OCI-LY7 (cell line): ENCODE data around the gene CLDN10.

Experiments
- CTCF ChIP-seq: fragments of 200-600 bp; sonication (generic); conservative IDR thresholded peaks from 2 replicates; pipeline ENCODE4 v1.5.1; 2014; ENCODE audit warnings: mild to moderate bottlenecking, antibody characterized with exemption, low read length, moderate library complexity, mixed read lengths
- EZH2phosphoT487 ChIP-seq: fragments of 200-600 bp; sonication (generic); IDR thresholded peaks from 2 replicates; pipeline ENCODE4 v1.6.1; 2018; ENCODE audit warnings: low read depth, borderline replicate concordance, mild to moderate bottlenecking, mixed run types, antibody characterized with exemption, low read length, moderate library complexity, mixed read lengths

GRCh38 chr13:95512957-95513356, 39.6 kb upstream of the CLDN10 start:
- TF ChIP-seq CTCF (no peak), EZH2phosphoT487 (no peak)
